NK-92 (cell line): ENCODE results near the gene SERTM1.

Experiments
- DNase-seq: peaks from one replicate; lab custom pipeline; 2025; ENCODE audit not compliant: unreplicated experiment; lab: John Stamatoyannopoulos, UW

The SERTM1 gene

DNA sequence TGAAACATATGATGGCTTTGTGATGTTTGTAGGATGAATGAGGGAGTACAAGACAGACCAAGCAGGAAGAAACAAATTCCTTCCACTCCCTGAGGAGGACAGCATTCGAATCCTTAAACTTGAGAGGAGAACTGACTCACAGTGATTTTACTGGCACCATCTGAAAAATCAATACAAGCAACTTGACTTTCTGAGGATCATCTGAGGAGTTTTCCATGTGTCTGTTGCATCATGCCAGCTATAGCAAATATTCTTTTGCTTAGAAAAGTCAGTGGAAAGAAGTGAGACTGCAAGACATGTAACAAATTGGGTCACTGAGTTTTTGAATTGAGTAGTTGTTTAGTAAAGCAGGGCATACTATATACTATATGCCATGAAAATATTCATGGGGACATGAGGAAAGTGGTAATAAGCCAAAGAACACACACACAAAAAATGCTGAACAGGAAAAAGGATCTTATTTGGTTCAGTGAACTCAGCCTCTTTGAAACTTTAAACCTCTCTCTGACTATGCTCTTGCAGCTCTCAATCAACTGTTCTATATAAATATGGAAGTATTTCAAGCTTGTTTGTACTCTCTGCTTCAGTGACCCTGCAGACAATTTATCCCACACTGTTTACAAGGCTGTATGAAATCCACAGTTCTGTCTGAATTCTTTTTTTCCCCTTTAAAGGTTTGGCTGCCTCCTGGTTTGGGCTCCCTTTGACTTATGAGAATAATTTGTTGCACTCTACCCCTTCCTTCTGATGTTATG lies 35.5 kb downstream of the SERTM1 start:
- no peak for DNase-seq

DNA sequence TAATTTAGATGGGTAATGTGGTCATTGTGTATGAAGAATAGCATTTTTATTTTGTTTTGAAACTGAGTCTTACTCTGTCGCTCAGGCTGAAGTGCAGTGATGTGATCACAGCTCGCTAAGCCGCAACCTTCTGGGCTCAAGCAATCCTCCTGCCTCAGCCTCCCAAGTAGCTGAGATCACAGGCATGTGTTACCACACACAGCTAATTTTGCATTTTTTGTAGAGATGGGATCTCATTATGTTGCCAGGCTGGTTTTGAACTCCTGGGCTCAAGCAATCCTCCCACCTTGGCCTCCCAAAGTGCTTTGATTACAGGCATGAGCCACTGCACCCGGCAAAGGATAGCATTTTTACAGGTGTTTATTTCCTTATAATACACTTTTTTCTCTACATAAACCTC lies 36.6 kb downstream of the SERTM1 start:
- DNase-seq = no peak

DNA sequence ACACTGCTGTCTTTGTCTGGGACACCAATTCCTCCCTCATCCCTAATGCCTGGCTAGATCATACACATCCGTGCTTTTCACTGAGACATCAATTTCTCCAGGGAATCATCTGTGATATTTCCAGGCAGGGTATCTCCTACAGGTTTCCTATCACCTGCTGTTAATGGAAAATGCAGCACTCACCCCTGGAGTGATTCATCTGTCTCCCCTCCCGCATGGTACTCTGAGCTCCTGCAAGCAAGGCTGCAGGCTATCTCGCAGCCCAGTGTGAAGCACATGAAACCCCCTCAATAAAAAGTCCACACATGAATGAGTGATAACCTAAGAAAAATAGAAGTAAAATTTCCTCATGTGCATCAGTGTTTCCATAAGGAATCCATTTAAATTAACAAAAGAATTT lies 38.5 kb downstream of the SERTM1 start:
- no peak for DNase-seq

DNA sequence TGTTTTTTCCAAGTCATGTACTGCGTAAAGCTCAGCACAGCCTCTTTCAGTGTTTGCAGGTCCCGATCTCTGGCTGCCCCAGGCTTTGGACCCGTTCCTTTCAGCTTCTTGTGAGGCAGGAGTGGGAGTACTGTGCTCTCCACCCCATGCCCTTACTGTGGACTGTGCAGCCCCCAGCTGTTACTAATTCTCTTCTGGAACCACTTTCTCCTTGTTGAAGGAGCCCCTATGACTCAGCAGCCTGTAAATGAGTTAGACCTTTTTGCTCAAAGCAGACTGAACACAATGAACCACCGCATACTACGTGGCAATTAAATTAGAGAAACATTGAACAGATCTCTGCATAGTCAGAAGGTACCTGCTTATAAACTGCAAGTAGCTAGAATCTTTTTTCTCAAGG lies 39.0 kb downstream of the SERTM1 start:
- DNase-seq = no peak

DNA sequence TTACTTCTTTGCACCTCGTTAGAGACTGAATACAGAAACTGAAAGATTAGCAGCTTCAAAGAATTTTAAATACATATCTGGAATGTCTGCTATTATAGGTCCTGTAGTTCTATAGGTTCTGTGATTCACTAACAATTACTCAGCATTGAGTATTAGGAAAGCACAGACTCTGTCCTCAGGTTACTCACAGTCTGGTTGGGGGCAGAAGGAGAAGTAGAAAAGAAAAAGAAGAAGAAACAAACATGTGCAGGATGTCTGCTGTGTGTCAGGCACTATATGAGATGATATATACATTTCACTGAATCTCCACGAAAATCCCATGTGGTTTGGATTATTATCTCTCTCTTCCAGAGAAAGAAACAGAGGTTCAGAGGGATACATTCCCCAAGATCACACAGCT lies 40.1 kb downstream of the SERTM1 start:
- DNase-seq = no peak

DNA sequence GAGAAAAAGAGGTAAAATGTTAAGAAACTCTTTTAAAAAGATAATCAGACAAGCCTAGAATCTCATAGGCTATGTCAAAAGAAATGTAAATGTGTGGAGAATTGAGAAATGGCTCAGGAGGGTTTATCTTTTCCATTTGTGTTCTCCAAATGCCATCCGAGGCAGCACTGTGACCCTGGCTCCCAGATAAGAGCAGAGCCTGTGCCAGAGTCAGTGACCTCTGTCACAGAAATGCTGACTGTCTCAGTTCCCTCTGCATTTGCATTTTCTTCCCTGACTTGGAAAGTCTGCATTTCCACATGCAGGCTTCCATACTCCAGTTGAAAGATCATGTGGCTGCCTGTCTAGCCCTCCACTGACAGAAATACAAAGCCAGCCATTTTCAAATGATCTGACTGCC lies 42.0 kb downstream of the SERTM1 start:
- no peak for DNase-seq

DNA sequence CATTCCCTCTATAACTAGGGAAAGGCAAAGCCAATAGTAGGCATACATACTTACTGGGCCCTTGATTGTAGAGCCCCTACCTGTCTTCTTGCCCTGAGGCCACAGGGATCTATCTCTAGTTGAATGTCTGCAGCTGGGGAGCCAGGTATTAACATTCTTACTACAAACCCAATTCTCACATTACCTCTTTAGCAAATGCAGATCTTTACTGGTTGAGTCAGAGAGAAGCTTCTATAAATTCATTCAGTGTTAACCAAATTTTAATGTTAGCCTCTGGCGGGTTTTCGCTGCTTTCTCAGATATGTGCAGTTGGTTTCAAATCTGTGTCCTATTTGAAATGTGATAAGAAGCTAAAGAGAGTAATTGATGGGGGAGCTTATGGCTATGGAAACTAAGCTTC lies 43.2 kb downstream of the SERTM1 start:
- DNase-seq = no peak

DNA sequence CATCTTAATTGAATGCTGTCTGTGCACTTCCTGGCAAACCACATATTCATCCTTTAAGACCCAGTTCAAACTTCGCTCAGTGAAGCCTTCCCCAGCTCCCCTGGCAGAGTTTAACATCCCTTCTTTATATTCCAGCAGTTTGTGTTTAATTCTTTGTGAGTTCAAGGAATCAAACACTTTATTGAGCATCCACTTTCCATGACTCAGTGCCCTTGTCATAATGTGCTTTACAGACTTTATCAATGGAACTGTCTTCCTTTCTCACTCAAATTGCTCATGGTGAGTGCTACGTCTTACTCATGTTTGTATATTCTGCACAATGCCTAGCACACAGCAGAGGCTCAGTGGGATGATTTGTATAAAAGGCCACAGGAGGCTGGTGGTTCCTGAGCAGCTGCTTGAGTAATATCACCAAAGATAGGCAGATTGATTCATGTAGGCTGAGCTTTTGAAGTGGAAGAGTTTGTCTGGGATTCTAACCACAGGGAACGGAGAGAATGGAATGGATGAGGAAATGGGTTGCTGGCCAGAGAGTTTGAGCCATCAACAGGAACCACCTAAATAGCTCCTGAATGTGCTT lies 44.2 kb downstream of the SERTM1 start:
- DNase-seq = no peak

DNA sequence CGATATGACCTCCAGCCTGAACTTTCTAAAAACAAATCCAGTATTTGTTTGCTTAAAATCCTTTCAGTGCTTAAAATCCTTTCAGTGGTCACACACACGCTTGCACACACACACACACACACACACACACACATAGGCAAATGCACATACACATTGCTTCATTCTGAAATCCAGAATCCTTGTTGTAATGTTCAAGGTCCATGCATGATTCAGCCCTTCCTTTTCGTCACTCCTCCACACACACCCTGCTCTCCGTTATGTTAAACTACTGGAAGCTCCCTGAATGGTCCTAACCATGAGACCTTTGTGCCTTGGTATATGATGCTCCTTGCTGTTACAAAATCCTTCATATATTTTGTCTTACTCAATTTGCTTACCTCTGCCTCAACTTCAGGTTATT lies 44.9 kb downstream of the SERTM1 start:
- no peak for DNase-seq

DNA sequence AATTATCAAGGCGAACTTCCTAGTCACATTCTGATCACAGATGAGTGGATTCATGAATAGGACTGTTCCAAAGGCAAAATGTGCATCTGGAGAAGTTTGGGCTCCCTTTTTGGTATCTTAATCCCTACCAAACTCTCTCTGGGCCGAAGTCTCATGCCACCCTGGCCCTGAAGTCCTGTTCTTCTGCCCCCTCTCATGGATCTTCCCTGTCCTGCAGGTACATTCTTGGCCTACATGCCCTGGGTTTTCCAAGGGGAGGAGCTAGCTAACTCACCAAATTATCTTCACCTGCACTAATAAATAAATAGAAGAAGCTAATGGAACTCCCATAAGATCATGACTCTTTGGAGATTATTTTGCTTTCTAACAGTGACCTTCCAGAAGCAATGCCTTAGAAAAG lies 50.3 kb downstream of the SERTM1 start:
- DNase-seq = no peak

DNA sequence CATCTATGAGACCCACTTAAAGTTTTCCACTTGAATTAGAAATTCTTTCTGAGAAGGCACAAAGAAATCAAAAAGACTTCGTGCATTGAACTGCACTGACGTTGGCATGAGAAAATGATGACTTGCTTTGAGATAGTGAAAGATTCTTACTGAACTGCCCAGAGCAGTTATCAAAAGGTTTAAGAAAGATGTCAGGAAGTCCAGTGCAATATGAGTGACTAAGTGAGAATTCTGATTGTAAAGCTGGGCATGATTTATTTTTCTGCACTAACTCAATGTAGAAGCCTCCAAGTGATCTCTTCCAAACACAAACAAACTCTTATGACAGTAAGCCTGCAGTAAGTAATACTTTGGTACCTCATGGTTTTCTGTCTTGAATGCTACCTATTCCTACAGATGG lies 52.1 kb downstream of the SERTM1 start:
- DNase-seq = no peak

DNA sequence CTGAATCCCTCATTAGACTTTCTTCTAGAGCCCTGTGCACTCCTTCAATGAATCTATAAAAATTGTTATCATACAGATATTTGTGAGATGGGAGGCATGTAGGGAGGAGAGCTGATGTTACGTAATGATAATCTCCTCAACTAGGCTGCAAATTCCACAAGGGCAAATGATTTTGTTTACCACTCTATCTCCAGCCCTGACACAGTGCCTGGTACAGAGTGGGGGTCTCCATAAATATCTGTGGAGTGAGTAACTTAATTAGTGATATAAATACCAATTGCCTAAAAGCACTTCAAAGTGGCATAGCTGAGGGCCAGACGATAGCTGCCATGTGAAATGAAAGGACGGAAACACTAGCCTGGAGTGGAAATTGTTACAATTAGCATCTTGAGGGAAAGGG lies 54.2 kb downstream of the SERTM1 start:
- DNase-seq = no peak

DNA sequence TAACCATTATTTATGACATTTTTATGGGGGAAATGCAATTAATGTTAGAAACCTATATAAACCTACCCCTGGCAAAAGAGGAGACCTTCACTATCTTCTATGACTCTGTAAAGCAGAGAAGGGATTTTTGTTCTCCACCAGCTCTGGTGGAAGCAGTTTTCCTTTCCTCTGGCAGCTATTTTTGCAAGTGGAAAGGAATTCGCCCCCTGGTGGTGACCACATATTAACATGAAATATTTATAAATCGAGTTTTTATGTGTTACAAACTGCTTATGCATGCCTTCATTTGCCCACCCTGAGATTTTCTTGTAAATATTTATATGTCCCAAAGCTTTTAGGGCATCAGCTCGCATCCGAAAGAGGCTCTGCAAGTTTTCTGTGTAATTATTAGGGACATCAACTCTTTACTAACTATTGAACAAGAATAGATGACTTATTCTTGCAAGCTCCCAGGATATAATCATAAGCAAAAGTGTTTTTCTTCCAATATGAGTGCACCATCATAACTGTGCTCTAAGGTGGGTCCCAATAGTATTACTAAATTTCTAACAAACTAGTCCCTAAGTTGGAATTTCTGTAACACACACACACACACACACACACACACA lies 62.4 kb downstream of the SERTM1 start:
- no peak for DNase-seq

DNA sequence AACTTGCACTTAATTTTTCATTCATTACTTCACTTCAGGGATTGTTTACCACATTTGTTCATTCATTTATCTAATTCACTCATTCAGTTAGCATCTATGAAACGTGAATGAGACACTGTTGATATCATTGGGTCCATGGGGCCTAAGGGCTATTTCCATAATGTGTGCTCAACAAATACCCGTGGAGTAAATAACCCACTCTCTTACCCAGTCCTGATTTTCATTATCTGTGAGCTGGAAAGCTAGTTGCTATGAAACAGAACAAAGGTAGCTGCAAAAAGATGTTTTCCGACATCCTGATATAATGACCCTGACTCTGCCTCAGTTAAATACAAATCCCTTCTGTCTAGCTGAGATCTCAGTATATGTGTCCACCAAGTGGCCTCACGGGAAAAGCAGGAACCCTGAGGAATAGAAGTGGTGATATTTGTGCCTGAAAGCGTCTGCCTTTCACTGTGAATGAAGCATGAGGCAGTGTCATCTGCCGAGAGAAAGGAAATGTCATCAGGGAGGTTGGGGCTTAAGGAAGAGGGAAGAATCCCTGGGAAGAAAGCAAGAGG lies 63.8 kb downstream of the SERTM1 start:
- no peak for DNase-seq

DNA sequence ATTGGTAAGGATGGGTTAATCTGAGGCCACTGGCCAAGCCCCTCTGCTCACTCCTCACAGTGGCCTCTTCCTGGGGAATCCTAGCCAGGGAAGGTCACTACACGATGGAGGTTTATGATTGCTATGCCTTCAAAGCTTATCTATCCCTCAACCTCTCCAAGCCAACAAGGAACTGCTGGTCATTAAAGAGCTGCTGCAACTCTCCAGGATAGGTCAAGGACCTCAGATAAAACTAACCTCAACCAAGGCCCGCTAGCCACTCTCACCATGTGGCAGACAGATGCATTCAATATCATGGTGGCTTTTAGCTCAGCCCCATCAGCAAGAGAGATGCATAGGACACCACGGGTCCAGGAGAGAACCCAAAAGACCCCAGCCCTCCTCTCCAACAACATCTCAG lies 71.6 kb downstream of the SERTM1 start:
- DNase-seq = no peak

DNA sequence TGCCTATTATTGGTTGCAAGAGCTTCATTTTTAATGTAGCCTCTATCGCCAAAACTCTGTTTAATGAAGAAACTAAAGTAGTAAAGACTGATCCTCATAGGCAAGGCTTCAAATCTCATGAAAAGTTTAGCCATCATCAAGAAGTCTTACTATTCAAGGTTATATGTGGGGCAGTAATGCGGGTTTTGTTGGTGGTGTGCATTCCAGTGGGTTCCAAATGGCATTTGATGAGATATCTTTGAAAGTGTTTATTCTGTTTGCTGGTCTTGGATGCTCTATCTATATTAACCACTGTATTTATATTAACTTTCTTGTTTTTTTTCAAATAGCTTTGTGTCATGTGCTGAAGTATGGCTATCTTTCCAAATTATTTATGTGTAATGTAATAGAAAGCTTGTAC lies 72.2 kb downstream of the SERTM1 start:
- DNase-seq = no peak
